ENCODE measurements around the gene PAXIP1.

The PAXIP1 gene

DNA sequence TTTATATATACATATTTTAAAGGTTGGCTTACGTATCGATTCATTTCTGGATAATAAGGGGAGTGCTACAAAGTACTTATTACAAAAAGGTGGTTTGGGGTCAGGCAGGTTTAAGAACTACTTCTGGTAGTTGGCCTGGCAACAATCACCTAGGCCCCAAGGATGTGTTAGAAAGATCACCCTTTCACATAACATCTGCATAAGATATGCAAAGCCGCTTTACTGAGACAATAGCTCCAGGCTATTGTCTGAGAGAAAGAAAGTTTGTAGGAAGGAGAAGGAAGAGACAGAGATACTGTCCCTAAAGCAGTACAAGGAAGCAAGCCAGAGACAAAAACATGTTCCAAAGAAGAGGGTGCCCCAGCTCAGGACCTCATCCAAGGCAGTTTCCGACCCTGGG, 6.2 kb downstream of the PAXIP1 start:
- DNase-seq (ENCODE audit: low read depth): no peak

DNA sequence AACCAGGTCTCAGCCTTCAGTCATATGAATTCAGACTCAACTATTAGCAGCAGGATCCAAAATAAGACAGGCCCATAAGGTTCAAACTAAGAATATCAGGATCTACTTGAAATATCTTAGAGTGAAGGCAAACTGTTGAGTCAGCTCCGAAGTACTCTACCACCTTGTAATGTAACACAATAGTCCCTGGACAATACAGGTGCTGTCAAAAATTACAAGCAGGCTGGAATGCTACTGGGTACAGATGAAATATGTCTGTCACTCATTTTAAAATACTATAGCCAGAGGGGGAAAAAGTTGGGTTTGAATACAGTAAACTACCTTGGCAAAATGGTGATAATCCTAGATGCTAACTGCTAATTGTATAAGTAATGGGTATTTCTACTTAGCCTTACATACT, 6.8 kb downstream of the PAXIP1 start:
- no peak for DNase-seq (ENCODE audit: low read depth)

DNA sequence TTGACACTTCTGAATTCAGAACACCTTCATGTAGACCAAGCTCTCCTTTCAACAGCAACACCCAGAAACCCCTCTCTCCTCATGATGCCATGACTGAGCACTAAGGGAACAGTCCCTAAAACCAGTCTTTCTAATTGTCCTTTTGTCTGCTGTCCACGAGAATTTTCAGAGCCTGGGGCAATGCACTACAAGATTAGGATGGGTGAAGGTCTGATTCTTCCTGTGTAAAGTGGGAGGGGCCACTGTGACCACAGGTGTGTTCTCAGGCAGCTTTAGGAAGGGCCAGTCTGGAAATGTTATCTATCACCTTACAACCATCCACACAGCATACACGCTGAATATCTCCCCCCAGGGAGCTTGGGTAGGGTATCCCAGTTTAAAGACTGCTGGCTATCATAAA, 7.9 kb downstream of the PAXIP1 start:
- DNase-seq (ENCODE audit: low read depth): no peak

DNA sequence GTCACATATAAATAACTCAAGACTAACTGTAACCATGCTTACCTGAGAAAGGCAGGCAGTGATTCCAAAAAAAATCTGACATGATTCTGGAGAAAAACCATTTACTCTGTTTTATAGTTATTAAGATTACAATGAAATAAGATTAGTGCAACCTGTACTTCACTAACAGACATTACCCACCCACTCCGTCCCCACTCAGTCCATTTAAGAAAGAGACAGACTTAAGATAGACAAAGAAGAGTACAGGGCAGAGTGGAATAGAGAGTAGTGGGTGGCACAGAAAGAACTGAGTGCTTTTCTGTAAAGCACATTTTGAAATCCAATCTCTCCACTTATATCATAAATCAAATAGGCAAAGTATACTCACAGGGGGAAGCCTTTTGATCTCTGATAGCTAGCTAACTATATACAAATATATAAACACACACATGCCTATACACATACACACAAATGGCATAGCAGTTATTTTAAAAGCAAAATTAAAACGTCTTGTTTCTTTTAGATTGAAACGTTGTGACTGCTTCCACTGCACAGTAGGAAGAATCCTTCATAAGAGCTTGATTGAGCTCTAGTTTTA, 11.9 kb downstream of the PAXIP1 start:
- no peak for DNase-seq (ENCODE audit: low read depth)

DNA sequence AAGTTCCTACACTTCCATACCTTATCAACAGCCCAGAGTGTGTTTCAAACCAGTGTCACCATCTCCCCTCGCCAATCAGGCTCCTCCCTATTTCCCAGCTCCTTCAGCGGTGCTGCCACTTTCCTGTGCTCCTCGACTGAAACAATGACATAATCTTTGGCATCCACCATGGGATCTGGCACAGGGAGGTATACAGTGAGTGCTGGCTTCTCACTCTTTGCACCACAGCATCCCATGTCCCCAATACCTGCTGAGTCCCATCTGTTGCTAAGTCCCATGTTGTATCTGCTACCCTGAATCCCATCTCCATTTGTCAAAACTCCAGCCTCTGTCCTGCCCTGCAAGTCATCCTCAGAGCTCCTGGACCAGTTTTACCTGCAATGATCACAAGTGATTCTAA, 15.4 kb downstream of the PAXIP1 start:
- no peak for DNase-seq (ENCODE audit: low read depth)

DNA sequence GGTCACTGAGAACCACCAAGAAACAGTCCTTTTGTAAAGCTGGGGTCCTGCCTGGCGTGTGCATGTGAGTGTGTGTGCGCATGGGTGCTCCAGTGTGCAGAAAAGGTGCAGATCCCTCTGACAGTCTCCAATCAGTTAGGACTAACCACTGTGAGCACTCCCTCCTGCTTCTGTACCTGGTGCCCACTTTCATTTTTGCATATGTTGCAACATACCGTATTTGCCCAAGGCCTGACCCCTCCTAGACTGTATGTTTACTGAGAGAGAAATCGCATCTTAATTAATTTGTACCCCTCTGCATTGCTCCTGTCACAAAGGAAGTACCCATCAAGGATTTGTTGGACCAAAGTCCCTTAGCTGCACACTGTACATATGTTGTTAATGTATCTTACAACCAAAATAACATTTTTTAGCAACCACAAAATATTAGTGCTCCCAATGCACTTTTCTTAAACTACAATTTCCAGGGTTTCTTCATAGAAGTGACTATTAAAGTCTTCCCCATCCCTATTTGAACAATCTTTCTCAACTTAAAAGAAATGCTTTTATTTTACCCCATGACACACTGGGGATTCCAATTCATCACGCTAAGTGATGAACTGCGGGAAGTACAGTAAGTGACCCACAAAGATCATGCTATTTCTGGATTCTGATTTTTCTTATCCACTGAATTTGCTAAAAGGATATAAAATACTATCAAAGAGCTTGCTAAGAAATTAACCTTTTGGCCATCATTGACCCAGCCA, 16.6 kb downstream of the PAXIP1 start:
- DNase-seq (ENCODE audit: low read depth): no peak

DNA sequence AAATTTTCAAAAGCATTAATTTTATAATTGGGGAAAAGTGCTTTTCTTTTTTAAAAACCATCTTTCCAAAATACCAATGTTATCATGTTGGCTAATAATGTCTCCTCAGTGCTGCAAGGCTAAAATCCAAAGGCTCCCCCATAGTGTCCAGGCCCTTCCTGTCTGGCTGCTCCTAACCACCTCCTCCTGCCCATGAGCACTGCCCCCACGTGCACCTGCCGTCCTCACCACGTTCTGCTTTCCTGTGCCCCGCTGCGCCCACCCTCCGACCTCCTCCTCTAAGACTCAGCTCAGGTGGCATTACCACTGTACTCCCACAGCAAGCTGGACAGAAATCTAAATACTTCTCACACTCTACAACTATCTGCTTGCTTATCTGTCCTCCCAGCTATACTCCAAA, 17.7 kb downstream of the PAXIP1 start:
- no peak for DNase-seq (ENCODE audit: low read depth)

DNA sequence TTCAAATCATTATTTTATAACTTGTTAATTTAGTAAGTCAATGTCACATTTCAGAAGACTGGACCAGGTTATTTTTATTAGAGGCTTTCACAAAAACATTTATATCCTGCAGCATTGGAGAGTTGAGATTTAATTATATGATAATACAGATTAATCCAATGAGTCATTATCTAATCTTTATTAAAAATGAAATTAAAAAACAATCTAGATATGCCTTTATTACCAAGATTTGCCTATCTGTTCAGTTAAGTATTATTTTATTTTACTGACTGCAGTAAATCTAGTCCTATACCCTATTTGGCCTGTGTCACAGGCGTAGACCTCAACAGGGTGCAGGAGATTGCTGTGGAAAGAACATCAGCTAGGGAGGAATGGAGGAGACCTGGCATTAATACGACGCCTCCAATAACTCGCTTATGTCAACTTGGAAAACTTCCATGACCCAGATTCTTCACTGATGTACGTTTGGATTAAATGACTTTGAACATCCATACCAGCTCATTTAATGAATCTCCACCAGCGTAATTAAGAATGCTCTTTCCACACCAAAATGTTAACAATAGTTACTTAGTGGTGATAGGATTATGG, 18.2 kb downstream of the PAXIP1 start:
- no peak for DNase-seq (ENCODE audit: low read depth)

DNA sequence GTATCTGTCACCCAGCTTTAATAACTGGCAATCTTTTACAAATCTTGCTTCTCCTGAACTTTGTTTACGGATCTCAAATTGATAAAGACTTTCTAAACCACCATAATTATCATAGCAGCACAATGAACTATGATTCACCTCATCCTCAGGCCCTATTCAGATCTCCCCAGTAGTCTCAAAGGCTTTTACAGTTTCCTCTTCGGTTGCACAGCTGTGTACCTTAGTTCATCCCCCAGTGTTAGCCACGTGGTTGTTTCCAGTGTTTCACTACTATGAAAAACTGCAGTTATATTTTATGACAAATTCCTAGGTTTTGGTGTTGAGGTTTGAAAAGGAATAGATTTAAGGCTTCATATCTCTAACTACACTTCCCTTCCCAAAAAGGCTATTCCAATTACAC, 24.9 kb downstream of the PAXIP1 start:
- DNase-seq (ENCODE audit: low read depth): no peak

DNA sequence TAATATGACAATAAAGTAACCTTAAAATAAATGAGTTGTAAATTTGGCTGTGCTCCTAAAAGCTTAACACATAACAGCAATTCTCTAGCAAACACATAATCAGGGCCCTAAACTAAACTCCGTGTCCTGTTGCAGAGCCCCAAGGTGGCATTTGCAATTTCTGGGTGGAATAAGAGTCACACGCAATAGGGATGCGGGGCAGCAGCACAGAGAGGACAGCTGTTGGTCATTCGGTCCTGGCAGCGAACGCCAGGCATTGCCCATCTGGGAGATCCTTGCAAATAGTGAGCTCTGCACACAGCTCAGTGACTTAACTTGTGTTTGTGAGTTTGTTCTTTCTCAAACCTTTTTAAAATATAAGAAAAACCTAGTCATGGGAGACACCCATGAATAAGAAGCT, 25.7 kb downstream of the PAXIP1 start:
- no peak for DNase-seq (ENCODE audit: low read depth)

DNA sequence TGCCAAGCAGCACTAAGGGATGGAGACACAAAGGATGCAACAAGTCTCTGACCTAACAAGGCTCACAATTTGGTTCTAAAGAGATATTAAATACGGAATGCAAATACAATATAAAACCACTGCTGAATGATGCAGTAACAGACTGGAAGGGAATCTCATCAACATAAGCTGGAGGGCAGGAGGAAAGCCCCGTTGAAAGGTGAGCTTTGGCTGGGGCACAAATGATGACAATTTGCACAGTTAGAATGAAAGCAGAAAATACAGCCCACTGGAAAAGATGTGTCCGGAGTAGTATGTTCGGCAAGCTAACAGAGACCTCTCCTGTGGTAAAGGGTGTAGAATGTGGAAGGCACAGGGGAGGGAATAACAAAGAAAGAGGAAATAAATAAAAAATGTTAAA, 26.1 kb downstream of the PAXIP1 start:
- DNase-seq (ENCODE audit: low read depth): no peak

DNA sequence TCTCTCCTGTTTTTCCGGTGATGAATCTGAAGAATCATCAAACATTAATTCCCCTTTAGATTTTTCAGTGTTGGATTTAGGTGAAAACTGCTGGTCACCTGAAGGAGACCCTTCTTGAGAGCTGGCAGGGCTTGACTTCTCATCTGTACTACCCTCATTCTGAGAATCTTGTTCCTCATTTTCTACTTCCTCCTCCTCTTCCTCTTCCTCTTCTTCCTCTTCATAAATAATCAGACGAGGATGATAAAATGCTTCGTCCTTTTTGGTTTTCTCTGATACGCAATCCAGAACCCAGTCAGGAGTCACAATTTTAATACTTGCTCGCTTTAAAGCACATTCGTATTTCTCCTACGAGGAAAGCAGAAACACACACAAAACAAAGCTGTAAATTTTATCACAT, 26.9 kb downstream of the PAXIP1 start:
- DNase-seq (ENCODE audit: low read depth): no peak

DNA sequence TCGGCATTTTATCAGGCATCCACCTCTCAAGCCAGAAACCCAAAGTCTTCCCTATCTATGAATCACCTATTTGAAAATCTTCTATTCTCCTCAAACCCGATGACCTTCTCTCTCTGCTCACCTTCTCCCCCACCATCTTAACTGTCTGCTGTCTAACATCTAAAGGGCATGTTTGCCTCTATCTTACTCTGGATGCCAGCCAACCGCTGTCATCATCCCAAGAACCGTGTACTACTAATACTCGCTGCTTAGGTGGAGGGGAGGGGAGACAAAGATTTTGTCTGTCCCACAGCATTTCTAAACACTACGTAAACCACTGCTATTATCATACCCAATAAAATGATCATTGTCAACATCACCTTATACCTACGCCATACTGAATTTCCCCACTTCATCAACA, 29.5 kb downstream of the PAXIP1 start:
- no peak for DNase-seq (ENCODE audit: low read depth)

DNA sequence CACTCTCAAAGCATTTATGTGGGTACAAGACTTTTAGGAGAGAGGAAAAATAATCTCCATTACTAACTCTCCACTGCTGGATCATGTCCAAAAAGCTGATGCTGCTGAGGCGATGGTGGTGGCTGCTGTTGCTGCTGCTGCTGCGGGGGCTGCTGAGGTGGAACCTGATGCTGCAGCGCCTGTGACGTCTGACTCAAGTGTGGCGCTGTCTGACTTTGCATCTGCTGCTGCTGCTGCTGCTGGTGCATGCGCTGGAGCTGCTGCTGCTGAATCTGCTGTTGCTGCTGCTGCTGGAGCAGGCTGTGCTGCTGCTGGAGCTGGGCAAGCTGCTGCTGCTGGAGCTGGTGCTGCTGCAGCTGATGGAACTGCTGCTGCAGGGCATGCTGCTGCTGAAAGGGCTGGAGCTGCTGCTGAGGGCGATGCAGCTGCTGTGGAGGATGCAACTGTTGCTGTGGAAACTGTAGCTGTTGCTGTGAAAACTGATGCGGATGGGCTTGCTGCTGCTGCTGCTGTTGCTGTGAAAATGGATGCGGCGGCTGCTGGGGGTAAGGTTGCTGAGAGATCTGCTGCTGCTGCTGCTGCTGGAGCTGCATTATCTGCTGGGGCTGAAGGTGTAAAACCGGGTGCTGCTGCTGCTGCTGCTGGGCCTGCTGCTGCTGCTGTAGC, 34.5 kb downstream of the PAXIP1 start:
- DNase-seq (ENCODE audit: low read depth): no peak

DNA sequence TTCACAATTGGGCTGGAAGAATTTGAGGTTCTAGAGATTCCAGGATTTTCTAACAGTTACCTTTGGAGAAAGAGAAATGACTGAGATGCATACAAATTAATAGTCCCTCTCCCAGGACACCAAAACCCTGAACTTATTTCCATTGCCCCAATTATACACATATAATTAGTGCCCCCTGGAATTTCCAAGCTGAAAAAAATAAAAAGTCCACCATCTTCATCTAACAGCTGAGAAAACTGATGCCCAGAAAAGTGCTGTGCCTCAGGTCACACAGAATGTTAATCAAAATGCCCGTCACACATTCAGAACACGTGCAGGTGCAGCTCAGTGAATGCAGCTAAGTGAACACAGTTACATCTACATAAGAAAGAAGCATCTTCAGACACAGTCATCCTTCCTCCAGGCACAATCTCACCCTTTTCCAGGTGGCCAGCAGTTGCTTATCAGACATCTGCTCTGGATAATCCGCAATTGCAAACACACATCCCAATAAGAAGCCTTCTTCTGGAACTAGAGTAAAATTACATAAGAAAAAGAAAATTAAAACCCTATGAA, 35.4 kb downstream of the PAXIP1 start:
- DNase-seq (ENCODE audit: low read depth): no peak

DNA sequence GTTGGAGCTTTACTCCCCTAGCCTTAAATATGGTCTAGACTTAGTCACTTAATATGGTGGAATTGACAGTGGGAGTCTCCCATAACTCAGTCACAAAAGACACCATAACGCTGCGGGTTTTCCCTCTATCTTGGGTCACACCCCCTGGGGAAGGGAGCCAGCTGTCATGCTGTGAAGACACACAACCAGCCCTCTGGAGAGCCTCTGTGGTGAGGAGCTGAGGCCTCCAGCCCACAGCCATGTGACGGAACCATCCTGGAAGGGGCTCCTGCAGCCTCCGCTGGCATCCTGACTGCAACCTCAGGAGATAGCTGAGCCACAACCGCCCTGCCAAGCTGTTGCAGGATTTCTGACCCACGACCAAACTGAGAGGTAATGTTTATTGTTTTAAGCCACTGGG, 37.9 kb downstream of the PAXIP1 start:
- no peak for DNase-seq (ENCODE audit: low read depth)

DNA sequence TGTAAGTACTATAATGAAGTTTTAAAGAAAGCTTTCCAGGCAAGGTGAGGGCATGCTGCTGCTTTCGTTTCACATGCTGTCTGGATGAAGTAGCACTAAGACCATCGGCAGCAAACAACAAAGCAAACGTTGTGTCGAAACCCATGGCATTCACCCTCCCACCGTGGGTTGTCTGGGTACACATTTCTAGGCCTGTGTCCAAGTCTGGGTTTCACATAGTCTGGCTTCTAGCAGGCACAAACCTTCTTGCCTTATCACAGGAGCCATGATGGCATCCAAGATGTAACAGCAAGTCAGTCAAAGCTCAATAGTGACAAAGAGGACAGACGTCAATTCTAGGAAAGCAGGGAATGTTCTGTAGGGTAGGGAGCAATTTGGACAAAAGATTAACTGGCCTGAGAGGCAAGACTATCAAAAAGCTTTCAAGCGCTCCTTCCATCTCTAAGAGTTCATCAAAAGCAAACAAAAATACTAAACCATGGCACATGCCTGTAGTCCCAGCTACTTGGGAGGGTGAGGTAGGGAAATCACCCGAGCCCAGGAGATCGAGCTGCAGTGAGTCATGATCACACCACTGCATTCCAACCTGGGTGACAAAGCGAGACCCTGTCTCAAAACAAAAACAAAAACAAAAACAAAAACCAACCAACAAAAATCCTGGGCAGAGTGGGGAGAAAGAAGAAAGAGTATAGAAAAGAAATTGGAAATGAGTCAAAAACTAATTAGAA, 42.7 kb downstream of the PAXIP1 start:
- peak; percentile 39 for DNase-seq (ENCODE audit: low read depth)

DNA sequence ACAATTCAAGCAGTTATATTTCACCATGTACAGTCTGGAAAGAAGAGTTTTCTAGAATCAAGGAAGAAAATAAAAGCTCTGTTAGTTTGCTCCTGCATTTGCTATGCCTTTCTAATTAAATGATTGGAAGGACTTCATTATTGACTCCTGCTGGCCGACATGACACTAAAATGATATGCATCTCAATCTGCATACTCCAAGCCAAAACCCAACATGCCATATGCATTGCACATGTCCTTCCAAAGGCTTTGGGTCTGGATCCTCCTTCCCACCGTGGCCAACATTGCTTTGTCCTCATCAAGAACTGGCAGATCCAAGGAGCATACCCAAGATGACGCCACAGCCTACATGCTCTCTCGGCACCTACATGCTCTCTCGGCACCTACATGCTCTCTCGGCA, 46.5 kb downstream of the PAXIP1 start:
- DNase-seq (ENCODE audit: low read depth): no peak

DNA sequence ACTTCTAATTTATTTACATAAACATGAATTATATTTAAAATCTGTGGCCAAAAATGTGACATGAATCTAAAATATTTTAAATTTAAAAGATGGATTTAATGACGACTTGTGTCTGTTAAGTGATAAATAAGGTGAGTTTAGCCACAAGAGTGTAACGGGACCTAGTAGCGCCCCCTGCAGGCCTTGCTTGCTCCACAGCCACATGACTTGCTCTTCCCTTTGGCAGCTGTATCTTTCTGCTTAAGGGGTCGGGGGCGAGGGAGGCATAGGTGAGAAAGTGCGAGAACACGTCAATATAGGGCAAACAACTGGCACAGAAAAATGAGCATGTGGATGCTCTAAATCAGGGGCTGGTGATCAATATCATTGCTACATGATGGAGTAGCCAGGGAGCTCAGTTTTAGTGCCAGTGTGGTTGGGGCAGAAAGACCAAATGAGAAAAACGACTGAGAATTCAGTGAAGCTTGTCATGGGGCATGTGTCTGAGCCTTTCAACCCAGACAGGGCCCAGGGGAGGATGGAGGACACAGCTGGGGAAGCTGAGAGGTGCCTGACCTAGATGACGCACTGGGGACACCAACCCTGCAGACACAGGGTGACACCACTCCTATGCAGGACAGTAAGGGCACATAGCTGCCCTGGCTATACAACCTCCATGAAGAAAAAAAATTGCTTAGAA, 49.8 kb downstream of the PAXIP1 start:
- peak; percentile 62 for DNase-seq (ENCODE audit: low read depth)

DNA sequence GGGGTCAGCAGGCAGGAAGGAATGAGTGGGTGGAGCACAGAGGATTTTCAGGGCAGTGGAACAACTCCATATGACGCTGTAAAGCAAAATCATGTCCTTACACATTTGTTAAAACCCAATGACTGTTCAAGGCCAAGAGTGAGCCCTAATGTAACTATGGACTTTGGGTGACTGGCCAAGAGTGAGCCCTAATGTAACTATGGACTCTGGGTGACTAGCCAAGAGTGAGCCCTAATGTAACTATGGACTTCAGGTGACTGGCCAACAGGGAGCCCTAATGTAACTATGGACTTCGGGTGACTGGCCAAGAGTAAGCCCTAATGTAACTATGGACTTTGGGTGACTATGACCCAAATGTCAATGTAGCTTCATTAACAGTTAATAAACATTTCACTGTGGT, 52.0 kb downstream of the PAXIP1 start:
- no peak for DNase-seq (ENCODE audit: low read depth)

DNA sequence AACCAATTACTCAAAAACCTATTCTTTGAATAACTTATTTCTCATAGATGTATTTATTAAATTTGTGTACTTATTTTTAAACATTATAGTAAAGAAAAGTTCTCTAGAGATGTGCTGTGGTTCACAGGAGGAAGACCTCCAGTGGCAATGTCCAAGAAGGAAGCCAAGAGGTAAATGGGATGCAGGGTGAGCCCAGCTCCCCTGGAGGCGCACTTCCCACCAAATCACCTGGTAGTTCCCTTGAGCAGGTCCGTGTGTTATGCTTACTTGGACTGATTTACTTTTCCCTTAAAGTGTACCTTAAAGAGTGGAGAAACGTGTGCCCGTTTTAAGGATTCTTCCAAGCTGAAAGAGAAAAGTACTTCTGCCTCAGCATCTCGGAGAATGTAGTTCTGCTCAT, 55.3 kb downstream of the PAXIP1 start:
- DNase-seq (ENCODE audit: low read depth): no peak

DNA sequence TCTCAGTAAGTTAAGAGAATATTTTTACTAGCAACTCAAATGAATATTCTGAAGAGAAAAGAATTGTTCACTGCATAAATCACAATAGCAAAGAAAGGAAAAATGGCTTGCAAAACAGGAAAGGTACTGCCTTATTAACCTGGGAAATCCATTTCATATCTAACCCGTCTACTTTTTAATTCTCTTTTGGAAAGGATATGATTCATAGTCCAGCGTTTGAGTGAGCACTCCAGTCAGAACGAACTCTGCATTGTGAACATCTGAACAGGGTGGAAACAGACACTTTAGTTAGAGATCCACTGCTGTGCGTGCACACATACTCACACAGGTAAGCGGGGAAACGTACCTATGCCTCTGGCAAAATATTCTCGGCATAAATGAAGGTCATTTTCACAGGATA, 56.8 kb downstream of the PAXIP1 start:
- DNase-seq (ENCODE audit: low read depth): no peak
